Fibroblast of skin of back (primary cell): ENCODE results near the gene ADGRD2.

ENCODE experiments used
- DNase-seq: peaks from one replicate; pipeline ENCODE4 v3.0.0-alpha.2; 2013

ADGRD2 gene

DNA sequence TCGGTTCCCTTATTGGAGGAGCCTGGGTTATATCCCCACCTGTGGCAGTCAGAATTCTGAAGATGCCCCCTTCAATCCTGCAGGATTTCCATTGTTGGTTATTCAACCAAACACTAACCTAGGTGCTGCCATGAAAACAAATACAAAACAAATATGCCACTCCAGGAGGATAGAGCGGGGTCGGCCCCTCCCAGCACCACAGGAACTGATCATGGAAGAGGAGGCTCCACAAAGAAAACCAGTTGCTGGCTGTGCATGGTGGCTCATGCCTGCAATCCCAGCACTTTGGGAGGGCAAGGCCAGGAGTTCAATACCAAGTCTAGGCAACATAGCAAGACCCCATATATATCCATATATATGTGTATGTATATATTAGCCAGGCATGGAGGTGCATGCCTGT is 13.2 kb upstream of the ADGRD2 start:
- no peak for DNase-seq

DNA sequence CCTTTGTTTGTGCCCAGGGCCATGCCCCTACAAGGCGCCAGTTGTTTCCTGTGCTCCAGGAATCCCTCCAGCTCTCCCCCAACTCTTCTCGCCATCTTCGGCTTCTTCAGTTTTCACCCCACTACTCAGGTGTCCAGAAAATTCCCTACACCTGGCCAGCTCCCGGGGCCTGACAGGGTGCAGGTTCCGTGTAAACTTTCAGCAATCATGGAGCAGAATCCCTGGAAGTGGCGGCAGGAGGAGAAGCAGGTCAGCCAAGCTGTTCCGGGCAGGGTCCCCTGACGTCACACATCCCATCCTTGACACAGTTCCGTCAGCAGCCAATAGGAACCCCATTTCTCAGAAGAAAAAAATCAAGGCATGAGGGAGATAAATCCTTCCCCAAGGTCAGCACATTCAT is 12.2 kb upstream of the ADGRD2 start:
- DNase-seq = no peak

DNA sequence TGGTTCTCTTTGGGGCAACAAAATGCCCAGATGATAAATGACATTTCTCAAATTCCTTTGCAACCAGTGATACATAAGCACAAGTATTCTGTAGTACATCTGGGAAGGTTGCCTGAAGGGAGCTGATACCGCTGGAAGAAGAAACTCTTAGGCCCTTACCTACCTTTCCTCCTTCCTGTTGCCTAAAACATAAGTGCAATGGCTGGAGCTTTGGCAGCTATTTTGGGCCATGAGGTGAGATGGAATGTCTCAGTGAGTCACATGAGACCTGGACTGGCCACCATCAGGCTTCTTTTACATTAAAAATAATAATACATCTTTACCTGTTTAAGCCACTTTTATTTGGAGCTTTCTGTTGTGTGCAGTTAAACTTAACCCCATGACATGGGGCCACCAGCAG is 11.2 kb upstream of the ADGRD2 start:
- no peak for DNase-seq

DNA sequence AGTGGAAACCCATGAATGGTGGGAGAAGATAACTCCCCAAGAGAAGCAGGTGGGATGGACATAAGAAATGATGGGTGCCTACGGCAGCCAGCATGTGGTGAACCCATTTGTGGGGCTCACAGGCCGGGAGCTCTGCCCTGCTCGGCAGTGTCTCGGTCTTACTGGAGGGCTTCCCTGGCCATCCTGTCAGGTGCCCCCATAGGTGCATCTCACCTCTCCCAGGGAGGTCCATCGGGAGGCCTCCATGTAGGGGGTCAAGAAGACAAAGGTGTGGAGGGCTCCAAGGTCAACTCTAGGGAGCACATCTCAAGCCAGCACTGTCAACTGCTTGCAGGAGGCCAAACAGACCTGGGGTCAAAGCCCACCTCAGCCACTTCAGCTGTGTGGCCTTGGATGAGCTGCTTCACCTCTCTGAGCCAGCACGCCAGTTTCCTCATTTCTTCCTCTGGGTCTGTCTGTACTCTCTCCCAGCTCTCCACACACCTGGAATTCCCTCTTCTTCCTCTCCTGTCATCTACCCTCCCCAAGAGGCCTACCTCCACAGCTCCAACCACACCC is 10.5 kb upstream of the ADGRD2 start:
- no peak for DNase-seq

DNA sequence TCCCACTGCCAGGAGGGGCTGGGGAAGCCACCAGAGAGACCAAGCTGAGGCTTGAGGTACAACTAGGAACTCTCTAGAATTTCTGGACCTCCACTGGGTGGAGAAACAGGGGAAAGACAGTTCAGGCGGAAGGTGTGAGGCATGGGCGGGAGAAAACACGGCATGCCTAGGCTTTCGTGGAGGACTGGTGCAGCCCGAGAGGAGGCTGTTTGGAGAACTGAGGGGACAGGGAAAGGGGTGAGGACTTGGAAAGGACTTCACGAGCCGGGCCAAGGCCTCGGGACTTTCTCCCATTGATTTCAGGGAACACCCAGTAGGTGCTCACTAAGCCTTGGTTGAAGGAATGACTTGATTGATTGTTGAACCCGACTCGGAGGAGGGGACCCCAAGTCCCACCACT is 9.5 kb upstream of the ADGRD2 start:
- no peak for DNase-seq

DNA sequence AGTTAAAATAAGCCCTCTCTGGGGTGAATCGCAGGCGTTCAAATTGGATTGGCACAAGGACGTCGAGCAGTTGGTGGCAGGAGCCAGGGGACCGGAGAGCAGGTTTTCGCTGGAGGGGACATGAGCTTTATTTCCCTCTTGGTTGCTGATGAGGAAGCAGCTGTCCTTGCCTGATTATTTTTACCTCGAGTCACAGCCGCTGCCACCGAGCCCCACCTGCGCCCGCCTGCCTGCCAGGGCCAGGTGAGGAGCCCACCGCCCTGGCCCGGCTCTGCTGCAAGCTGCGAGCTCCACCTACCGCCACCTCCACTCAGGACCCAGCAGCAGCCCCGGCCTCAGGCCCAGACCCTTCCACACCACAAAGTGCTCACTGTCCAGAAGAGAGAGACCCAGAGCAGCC is 9.0 kb upstream of the ADGRD2 start:
- DNase-seq = no peak

DNA sequence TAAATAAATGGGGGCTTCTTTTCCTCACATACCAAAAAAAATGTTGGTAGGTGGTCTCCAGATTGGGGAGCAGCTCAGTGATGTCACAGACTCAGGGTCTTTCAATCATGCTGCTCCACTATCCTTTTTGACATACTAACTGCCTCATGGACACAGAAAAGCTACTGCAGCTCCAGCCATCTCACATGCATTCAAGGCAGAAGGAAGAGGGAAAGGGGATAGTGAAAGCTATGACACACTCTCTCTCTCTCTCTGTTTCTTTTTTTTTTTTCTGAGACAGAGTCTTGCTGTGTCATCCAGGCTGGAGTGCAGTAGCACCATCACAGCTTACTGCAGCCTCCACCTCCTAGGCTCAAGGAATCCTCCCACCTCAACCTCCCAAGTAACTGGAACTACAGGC is 7.9 kb upstream of the ADGRD2 start:
- no peak for DNase-seq

DNA sequence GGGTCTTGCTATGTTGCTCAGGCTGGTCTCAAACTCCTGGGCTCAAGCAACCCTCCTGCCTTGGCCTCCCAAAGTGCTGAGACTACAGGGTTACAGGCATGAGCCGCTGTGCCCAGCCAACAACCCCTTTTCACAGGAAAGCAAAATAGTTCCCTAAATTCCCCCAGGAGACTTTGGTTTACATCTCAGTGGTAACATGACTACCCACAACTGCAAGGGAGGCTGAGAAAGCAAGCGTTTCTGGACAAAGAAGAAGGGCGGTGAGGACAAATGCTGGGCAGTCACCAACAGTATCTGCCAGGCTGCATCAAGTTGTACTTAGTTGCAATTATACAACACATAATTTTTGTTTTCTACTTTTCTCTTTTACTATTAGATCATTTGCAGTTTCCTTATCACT is 7.4 kb upstream of the ADGRD2 start:
- DNase-seq = no peak

DNA sequence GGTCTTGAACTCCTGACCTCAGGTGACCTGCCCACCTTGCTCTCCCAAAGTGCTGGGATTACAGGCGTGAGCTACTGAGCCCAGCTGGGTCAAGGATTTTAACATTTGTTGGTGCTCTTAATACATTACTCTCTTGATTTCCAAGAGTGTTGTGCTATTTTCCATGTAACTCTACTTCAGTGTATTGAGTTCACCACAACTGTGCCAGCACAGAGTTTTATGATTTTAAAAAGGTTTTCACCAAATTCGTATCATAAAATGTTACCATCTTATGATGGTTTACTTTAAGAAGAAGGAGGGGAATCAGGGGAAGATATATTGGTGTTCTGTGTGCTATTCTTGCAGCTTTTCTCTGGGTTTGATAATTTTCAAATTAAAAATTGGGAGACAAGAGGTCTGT is 6.6 kb upstream of the ADGRD2 start:
- DNase-seq = no peak

DNA sequence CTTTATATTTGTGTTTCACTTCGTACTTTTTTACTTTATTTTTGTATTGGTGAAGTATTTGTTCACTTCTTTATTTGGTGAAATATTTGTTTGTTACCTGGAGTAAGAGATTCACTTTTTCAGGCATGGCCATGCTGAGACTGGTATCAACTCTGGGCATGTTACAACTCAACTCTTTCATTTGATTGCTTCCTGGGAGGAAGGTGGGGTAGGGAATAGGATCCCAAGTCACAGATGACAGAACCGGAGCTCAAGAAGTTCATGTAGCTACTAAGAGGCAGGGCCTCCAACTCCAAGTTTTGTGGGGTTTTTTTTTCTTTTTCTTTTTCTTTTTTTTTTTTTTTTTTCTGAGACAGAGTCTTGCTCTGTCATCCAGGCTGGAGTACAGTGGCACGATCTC is 6.1 kb upstream of the ADGRD2 start:
- DNase-seq = no peak

DNA sequence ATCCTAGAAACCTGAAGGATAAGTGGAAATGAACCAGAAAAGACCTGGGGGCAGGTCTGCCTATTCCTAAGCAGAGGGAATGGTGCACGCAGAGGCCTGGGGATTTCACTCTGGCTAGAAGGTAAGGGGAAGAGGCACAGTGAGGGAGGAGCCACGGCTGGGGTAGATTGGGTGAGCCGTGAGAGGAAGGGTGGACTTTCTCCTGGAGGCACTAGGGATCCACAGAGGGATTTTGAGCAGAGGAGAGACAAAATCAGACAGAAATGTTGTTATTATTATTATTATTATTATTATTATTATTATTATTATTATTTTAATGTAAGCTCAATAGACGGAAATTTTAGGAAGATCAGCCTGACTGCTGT is 3.0 kb upstream of the ADGRD2 start:
- no peak for DNase-seq

DNA sequence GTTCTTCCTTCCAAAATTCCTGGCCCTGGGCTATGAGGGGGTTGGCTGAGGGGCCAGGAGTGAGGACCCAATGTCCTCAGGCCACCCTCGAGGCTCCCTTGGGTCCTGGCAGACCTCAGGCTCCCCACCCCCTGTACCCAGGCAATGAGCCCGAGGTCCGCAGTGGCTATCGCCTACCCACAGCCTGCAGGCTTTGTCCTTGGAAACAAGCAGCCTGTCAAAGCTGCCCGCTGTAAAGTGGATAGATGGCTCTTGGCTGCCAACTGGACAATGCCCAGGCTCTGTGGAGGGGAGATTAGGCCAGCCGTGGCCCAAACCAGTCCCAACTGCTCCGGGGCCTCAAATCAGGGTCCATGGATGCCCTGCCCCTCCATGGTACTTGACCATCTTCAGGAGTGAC is 2.2 kb upstream of the ADGRD2 start:
- no peak for DNase-seq

DNA sequence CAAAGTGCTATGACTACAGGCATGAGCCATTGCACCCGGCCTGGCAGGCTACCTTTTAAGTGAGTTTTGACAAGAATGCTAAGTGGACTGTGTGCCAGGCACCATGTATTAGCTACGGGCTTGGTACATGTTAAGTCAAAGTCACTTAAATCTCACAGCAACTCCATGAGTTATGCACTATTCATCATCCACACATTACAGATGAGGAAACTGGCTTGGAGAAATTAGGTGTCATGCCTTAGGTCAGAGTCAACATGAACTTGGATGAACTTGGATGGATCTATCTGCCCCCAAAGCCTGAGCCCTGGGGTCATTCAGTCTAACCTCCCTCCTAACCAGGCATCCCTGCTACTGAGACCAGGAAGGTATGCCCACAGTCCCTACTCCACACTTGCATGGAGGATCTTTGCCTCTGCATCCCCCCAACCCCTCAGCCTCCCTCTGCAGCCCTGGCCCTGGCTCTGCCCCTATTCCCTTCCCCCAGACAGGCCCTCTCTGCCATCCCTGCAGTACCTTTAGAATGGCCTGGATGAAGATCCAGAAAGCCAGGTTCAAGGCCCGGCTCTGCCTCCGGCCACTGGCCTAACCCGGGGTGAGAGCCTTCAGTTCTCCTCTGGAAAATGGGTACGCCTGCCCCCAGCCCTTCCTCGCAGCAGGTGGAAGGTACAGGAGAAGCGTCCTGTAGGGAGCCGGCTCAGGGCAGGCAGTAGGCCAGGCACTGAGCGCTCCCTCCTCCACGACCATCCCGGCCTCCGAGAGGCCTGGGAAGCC is 685 bp upstream of the ADGRD2 start:
- no peak for DNase-seq

DNA sequence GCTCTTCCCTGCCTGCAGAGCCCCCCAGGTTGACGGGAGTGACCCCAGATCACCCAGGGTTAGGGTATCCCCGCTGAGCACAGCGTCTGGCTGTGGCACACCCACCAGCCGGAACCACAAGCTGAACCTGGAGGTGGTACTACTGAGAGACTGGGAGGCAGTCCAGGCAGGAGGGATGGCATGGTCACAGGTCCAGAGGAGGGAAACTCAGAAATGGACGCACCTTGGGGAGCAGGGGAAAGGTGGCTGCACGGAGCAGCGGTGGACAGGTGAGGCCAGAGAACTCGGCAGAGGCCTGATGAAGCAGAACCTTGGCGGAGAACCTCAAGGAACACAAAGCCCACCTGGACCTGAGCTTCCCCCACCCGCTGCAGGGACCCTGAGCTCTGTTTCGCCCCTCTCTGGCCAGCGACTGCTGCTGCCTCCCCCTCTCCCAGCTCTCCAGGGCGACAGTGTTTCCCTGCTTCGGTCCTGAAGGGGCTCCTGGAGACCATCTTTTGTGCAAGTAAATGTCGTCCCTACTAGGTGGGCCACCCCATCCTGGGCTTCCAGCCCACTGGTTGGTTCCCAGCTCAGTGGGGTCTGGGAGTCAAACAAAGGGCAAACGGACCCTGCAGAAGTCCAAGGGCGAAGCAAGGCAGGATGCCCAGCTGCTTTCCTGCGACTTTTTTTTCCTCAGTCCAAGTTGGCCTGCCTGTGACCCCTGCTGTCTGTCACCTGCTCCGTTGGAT is 845 bp downstream of the ADGRD2 start:
- DNase-seq = no peak

DNA sequence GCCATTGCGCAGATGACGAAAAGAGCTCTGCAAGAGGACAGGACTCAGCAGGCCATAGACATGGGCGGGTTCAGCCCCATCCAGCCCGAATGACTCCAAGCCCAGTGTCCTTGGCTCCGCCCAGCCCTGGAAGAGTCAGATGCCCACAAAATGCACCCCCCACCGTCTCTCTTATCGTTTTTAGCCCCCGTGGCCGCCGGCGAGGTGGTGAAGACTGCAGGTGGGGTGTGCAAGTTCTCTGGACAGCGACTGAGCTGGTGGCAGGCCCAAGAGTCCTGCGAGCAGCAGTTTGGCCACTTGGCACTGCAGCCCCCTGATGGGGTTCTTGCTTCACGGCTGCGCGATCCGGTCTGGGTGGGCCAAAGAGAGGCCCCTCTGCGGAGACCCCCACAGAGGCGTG is 2.1 kb downstream of the ADGRD2 start:
- DNase-seq = no peak

DNA sequence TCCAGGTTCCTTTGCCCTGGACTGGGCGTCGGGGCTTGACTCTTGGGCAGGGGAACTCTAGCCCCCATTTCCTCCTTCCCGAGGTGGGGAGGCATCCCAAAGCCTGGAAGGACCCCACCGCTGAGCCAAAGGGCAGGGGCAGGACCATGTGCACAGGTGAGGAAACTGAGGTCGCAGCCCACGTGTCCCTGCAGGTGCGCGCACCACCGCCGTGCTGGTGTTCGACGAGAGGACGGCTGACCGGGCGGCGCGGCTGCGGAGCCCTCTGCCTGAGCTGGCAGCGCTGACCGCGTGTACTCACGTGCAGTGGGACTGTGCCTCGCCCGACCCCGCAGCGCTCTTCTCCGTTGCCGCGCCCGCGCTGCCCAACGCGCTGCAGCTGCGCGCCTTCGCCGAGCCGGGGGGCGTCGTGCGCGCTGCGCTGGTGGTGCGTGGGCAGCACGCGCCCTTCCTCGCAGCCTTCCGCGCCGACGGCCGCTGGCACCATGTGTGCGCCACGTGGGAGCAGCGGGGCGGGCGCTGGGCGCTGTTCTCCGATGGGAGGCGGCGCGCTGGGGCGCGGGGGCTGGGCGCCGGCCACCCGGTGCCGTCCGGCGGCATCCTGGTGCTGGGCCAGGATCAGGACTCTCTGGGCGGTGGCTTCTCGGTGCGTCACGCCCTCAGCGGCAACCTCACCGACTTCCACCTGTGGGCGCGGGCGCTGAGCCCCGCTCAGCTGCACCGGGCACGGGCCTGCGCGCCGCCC is 2.8 kb downstream of the ADGRD2 start:
- no peak for DNase-seq

DNA sequence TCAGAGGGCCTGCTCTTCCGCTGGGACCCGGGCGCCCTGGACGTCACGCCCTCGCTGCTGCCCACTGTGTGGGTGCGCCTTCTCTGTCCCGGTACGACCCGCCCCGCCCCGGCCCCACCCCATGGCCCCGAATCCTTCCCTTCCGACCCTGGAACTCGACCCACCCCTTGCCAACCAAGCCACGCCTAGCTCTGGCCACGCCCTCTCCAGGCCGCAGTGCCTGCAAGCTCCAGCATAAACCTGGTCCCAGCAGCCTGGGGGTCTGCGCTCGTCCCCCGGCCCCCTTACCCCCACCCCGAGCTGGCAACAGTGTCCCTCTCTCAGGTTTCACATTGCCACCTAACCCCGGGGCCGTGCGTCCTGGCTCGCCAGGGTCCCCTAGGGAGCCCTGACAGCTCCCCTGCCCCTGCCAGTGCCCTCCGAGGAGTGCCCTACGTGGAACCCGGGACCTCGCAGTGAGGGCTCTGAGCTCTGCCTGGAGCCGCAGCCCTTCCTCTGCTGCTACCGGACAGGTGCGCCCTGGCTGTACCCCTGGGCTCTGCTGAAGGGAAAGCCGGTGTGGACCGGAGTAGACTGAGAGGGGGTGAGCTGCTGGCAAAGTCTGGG is 3.4 kb downstream of the ADGRD2 start:
- no peak for DNase-seq

DNA sequence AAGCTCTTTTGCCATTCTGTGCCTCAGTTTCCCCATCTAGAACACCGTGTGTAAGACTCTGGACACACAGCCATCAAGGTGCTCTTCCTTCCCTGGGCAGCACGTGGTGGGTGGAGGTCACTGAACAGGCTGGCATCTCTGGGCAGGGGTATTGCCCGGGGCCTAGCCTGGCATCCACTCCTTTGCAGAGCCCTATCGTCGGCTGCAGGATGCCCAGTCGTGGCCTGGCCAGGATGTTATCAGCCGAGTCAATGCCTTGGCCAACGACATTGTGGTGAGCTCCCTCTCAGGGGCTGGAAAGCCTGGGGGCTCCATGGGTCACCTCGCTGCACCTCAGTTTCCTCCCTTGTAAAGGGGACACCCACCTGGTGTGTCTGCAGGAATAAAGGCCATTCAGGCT is 4.0 kb downstream of the ADGRD2 start:
- no peak for DNase-seq

DNA sequence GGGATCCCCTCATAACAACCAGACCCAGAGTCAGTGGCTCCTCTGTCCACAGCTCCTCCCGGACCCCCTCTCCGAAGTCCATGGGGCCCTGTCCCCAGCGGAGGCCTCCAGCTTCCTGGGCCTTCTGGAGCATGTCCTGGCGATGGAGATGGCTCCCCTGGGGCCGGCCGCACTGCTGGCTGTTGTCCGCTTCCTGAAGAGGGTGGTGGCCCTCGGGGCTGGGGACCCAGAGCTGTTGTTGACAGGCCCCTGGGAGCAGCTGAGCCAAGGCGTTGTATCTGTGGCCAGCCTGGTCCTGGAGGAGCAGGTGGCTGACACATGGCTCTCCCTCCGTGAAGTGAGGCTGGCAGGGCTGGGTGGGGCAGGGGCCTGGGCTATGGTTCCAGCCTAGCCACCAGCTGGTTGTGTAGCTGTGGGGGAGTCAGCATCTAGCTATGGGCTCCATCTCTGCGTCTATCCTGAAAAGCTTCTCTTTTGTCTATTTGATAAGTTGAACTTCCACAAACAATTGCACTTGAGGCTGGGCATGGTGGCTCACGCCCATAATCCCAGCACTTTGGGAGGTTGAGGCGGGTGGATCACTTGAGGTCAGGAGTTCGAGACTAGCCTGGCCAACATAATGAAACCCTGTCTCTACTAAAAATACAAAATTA is 4.7 kb downstream of the ADGRD2 start:
- no peak for DNase-seq

DNA sequence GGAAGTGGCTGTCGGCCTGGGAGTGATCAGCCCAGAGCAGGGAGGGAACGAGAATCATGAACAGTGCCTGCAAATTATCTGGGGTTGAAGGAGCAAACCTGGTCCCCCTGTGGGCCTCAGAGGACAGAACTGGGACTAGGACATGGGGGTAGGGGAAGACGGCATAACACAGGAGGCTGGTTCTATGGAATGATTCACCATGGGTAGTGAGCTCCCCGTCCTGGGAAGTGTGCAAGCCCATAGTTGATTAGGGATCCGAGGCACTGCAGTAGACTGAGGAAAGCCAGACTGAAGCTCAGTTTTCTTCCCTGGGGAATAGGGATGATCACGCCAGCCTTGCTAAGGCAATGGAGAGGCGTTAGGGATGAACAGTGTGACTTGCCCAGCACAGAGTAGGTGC is 5.6 kb downstream of the ADGRD2 start:
- no peak for DNase-seq

DNA sequence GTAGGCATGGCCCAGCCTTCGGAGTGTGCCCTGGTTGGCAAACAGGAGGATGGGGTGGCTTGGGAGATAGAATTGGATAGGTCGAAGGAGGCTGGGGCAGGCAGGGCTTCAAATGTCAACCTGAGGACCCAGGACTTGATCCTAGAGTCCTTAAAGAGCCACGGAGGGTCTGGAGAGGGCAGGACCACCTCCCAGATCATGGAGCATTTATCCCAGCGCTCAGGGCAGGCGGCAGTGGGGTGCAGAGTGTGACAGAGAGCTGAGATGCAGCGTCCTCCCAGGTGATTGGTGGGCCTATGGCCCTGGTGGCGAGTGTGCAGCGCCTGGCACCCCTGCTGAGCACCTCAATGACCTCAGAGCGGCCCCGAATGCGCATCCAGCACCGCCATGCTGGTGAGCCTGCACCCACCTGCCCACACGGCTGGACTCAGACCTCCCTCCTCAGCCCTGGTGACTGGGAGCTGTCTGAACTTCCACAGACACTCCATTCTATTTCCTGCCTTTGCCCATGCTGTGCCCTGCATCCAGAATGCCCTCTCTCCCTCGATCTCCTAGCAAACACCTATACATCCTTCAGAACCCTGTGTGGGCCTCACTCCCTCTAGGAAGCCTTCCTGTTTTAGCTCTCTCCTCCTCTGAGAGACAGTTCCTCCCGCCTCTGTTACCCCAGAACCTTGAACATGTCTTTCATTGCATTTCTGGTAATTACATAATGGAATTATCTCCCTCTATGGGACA is 6.3 kb downstream of the ADGRD2 start:
- DNase-seq = no peak
